ENCODE data around the gene TSPAN10. TPM values are rescaled to one million over a fixed set of nuclear protein-coding genes. Genes with fewer than 3 reads are reported as not detected.

Gene TSPAN10
- total and polyA plus RNA-seq, 2 of the 13 experiments (the other 11 are each of a cell fraction or from before 2014, with no cell fraction given) = 0.54 to 0.75 TPM

DNA sequence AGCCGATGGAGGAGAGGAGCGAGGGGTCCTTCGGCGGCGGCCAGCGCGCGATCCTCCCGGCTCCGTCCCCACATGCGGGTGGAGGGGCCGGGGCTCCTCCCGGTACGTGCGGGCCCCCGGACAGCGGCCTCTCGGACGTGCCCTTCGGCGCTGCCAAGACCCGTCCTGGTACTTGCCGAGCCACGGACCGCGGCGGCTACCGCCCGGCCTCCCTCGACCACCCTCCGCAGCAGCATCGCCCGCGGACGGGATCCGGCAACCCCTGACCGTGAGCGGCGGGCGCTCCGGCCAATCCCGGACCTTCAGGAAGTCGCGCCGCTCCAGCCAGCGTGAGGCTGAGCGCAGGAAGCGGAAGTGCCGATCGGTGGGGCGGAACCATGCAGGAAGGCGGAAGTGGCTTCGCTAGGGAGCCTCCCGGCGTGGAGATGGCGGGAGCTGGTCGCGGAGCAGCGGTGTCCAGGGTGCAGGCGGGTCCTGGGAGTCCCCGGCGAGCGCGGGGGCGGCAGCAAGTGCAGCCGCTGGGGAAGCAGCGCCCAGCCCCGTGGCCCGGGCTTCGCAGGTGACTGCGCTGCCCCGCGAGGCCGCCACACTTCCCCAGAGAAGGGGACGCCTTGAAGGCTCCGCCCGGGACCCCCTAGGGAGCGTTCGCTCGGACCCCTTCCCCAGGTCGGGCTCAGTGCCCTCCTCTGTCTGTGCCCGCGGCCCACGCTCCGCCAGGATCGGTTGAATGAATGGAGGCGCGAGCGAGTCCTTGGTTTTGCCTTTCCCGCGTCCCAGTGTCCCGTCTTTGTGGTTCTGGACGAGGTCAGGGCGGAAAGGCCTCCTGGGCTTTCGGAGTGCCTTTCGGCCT, 29.6 kb downstream of the TSPAN10 start, which contains the start of the genes CCDC137 and OXLD1 (continued):
- TF ChIP-seq, protein P1, sequence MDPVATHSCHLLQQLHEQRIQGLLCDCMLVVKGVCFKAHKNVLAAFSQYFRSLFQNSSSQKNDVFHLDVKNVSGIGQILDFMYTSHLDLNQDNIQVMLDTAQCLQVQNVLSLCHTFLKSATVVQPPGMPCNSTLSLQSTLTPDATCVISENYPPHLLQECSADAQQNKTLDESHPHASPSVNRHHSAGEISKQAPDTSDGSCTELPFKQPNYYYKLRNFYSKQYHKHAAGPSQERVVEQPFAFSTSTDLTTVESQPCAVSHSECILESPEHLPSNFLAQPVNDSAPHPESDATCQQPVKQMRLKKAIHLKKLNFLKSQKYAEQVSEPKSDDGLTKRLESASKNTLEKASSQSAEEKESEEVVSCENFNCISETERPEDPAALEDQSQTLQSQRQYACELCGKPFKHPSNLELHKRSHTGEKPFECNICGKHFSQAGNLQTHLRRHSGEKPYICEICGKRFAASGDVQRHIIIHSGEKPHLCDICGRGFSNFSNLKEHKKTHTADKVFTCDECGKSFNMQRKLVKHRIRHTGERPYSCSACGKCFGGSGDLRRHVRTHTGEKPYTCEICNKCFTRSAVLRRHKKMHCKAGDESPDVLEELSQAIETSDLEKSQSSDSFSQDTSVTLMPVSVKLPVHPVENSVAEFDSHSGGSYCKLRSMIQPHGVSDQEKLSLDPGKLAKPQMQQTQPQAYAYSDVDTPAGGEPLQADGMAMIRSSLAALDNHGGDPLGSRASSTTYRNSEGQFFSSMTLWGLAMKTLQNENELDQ (CRISPR knock-in tag; IDR thresholded peaks at IDR 0.05; ENCODE audit: borderline replicate concordance) = no peak; the same call in 1 of the 2 replicates
- TF ChIP-seq, protein P2, sequence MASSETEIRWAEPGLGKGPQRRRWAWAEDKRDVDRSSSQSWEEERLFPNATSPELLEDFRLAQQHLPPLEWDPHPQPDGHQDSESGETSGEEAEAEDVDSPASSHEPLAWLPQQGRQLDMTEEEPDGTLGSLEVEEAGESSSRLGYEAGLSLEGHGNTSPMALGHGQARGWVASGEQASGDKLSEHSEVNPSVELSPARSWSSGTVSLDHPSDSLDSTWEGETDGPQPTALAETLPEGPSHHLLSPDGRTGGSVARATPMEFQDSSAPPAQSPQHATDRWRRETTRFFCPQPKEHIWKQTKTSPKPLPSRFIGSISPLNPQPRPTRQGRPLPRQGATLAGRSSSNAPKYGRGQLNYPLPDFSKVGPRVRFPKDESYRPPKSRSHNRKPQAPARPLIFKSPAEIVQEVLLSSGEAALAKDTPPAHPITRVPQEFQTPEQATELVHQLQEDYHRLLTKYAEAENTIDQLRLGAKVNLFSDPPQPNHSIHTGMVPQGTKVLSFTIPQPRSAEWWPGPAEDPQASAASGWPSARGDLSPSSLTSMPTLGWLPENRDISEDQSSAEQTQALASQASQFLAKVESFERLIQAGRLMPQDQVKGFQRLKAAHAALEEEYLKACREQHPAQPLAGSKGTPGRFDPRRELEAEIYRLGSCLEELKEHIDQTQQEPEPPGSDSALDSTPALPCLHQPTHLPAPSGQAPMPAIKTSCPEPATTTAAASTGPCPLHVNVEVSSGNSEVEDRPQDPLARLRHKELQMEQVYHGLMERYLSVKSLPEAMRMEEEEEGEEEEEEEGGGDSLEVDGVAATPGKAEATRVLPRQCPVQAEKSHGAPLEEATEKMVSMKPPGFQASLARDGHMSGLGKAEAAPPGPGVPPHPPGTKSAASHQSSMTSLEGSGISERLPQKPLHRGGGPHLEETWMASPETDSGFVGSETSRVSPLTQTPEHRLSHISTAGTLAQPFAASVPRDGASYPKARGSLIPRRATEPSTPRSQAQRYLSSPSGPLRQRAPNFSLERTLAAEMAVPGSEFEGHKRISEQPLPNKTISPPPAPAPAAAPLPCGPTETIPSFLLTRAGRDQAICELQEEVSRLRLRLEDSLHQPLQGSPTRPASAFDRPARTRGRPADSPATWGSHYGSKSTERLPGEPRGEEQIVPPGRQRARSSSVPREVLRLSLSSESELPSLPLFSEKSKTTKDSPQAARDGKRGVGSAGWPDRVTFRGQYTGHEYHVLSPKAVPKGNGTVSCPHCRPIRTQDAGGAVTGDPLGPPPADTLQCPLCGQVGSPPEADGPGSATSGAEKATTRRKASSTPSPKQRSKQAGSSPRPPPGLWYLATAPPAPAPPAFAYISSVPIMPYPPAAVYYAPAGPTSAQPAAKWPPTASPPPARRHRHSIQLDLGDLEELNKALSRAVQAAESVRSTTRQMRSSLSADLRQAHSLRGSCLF (CRISPR knock-in tag; IDR thresholded peaks at IDR 0.05; ENCODE audit: borderline replicate concordance) = peak; percentile 85; the same call in 1 of the 2 replicates
- TF ChIP-seq, protein P3, sequence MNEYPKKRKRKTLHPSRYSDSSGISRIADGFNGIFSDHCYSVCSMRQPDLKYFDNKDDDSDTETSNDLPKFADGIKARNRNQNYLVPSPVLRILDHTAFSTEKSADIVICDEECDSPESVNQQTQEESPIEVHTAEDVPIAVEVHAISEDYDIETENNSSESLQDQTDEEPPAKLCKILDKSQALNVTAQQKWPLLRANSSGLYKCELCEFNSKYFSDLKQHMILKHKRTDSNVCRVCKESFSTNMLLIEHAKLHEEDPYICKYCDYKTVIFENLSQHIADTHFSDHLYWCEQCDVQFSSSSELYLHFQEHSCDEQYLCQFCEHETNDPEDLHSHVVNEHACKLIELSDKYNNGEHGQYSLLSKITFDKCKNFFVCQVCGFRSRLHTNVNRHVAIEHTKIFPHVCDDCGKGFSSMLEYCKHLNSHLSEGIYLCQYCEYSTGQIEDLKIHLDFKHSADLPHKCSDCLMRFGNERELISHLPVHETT (CRISPR knock-in tag; conservative IDR thresholded peaks at IDR 0.05) = peak; percentile 33; the same call in 1 of the 2 replicates
- peak; percentile 79; the same call in 1 of the 2 replicates for TF ChIP-seq ZNF619 (CRISPR knock-in tag; IDR thresholded peaks at IDR 0.05)
- TF ChIP-seq ZNF589 (CRISPR knock-in tag; conservative IDR thresholded peaks at IDR 0.05) = peak; percentile 74; the same call in 1 of the 2 replicates
- TF ChIP-seq, protein P4, sequence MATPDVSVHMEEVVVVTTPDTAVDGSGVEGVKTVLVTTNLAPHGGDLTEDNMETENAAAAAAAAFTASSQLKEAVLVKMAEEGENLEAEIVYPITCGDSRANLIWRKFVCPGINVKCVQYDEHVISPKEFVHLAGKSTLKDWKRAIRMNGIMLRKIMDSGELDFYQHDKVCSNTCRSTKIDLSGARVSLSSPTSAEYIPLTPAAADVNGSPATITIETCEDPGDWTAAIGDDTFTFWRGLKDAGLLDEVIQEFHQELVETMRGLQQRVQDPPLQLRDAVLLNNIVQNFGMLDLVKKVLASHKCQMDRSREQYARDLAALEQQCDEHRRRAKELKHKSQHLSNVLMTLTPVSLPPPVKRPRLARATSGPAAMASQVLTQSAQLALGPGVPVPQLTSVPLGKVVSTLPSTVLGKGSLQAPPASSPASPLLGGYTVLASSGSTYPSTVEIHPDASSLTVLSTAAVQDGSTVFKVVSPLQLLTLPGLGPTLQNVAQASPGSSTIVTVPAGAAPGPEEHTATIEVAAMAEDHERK (CRISPR knock-in tag; IDR thresholded peaks at IDR 0.05; ENCODE audit: low read depth) = peak; percentile 64
- TF ChIP-seq MATR3 (CRISPR knock-in tag; IDR thresholded peaks at IDR 0.05) = no peak
- TF ChIP-seq FOSL1 (CRISPR knock-in tag; IDR thresholded peaks at IDR 0.05; ENCODE audit: borderline replicate concordance) = peak; percentile 45; the same call in 1 of the 2 replicates
- TF ChIP-seq, protein P5, sequence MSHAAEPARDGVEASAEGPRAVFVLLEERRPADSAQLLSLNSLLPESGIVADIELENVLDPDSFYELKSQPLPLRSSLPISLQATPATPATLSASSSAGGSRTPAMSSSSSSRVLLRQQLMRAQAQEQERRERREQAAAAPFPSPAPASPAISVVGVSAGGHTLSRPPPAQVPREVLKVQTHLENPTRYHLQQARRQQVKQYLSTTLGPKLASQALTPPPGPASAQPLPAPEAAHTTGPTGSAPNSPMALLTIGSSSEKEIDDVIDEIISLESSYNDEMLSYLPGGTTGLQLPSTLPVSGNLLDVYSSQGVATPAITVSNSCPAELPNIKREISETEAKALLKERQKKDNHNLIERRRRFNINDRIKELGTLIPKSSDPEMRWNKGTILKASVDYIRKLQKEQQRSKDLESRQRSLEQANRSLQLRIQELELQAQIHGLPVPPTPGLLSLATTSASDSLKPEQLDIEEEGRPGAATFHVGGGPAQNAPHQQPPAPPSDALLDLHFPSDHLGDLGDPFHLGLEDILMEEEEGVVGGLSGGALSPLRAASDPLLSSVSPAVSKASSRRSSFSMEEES (CRISPR knock-in tag; IDR thresholded peaks at IDR 0.05) = 0 out of 2 replicates have a peak, but pooled peaks have one; percentile 44
- peak; percentile 17; the same call in 1 of the 2 replicates for TF ChIP-seq ZMAT3 (CRISPR knock-in tag; conservative IDR thresholded peaks at IDR 0.05)
- TF ChIP-seq TRIM24 (CRISPR knock-in tag; IDR thresholded peaks at IDR 0.05) = no peak
- no peak for TF ChIP-seq ZFP36 (IDR thresholded peaks at IDR 0.05; ENCODE audit: borderline replicate concordance, low read depth, low read length, partially characterized antibody)
- TF ChIP-seq NFIB (CRISPR knock-in tag; IDR thresholded peaks at IDR 0.05; ENCODE audit: borderline replicate concordance) = no peak
- peak; percentile 89 for TF ChIP-seq KDM5B (CRISPR knock-in tag; IDR thresholded peaks at IDR 0.05; ENCODE audit: borderline replicate concordance)
- peak; percentile 70 for TF ChIP-seq HOXD1 (CRISPR knock-in tag; IDR thresholded peaks at IDR 0.05)
- peak; percentile 80 for TF ChIP-seq SP4 (CRISPR knock-in tag; IDR thresholded peaks at IDR 0.05)

Measured in HepG2 (cell line).